Esophagus muscularis mucosa (tissue), 4 donors: ENCODE measurements around the gene CNOT6. TPM values are rescaled to one million over a fixed set of nuclear protein-coding genes. Genes with fewer than 3 reads are reported as not detected.

ENCODE experiments used
- DNase-seq: peaks from one replicate; pipeline ENCODE4 v3.0.0-alpha.2; 2017; ENCODE audit errors: extremely low spot score
- H3K27ac ChIP-seq, 4 donors: fragments of 200-600 bp; sonication (generic); replicated peaks in 1 of 4; 1 replicate in 3 of 4; 2 replicates in 1 of 4; pipeline ENCODE4 v1.5.1; 2016 to 2019; ENCODE audit warnings: mild to moderate bottlenecking in 1 of 4
- H3K27me3 ChIP-seq, 4 donors: fragments of 200-600 bp; sonication (generic); one replicate each; pipeline versions ENCODE4 v1.5.1 to v1.6.0; 2016 to 2019
- H3K36me3 ChIP-seq, 4 donors: fragments of 200-600 bp; sonication (generic); one replicate each; pipeline ENCODE4 v1.5.1; 2016 to 2019
- H3K4me1 ChIP-seq, 4 donors: fragments of 200-600 bp; sonication (generic); one replicate each; pipeline ENCODE4 v1.5.1; 2016 to 2019
- H3K4me3 ChIP-seq, 4 donors: fragments of 200-600 bp; sonication (generic); 1 replicate in 2 of 4; 2 replicates in 2 of 4; pipeline ENCODE4 v1.5.1; 2016 to 2019; ENCODE audit warnings: mild to moderate bottlenecking in 4 of 4, moderate library complexity in 1 of 4
- H3K9me3 ChIP-seq, 4 donors: fragments of 200-600 bp; sonication (generic); 1 replicate in 3 of 4; 2 replicates in 1 of 4; pipeline ENCODE4 v1.5.1; 2016 to 2019
- EP300 ChIP-seq: sonication (generic); formaldehyde crosslinking; IDR thresholded peaks from one replicate; pipeline ENCODE4 v1.6.1; 2017; ENCODE audit warnings: antibody characterized with exemption
- POLR2A ChIP-seq: fragments of 450-650 bp; IDR thresholded peaks from one replicate; pipeline ENCODE4 v1.6.1; 2017; ENCODE audit warnings: antibody characterized with exemption, moderate library complexity, mild to moderate bottlenecking, low read depth
- POLR2AphosphoS5 ChIP-seq, 2 donors: sonication (generic); formaldehyde crosslinking; IDR thresholded peaks; one replicate each; pipeline ENCODE4 v1.6.1; 2017; ENCODE audit warnings: antibody characterized with exemption in 2 of 2
- WGBS: methylation state at CpG from one replicate; pipeline ENCODE4 v1.1.5; 2018; 5-methylcytosine and 5-hydroxymethylcytosine counted together
- intact Hi-C: fragments of 100-400 bp; cut with DNase I; formaldehyde crosslinking; loops from one replicate; pipeline ENCODE4 v1.15.1; 2023
- total RNA-seq, 4 donors: library from RNA; depleted of rRNA; stranded (reverse); fragments of >200 nt; gene quantifications; one replicate each; pipeline versions ENCODE4 v1.1.0 to v1.2.1, GENCODE V29; 2016
- TF ChIP-seq, protein P1 (sequence below), 3 experiments: fragments of 200-600 bp in 2 of 3; fragments of 450-650 bp in 1 of 3; sonication (generic) in 2 of 3; IDR thresholded peaks; one replicate each; pipeline ENCODE4 v1.5.1; 2017 to 2019; ENCODE audit warnings: antibody characterized with exemption in 3 of 3, mild to moderate bottlenecking in 2 of 3, moderate library complexity in 1 of 3

Gene CNOT6
- total RNA-seq, 4 donors from 2014 or later = 17.7 to 26.4 (median 20.5) TPM

DNA sequence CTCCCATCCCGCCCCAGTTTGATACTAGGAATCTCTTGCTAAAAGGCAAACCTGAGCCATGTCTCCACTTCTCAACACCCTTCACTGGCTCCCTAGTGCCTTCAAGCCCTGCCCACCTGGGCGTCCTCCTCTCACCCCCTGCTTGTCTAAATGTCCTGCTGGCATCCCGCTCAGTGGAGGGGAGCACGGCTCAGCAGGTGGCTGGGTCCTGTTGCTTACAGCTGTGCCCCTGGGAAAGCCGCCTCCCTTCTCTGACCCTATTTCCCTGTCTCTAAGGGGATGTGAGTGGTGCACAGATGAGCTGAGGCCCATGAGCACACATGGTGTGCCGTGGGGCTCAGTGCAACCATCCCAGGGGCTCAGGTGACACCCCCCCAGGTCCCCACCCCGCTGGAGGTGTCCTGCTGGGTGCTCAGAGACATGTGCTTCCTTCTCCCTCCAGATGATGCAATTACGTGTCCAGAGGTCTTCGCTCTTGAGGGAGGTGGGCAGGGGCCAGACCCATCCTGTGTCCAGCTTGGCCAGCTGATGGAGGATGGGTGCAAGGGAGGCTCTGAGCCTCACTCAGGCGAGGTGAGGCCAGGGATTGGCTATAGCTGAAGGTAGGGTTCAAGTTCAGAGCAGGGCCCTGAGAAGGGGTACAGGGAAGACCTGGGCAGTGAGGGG, 131.1 kb downstream of the CNOT6 start:
- no peak overlapping the region for H3K27ac ChIP-seq
- H3K36me3 ChIP-seq = peaks cover 0 to 15% (median 2%) of the 10 kb centered on the region in 4 donors
- no peak overlapping the region for H3K4me3 ChIP-seq
- intact Hi-C loops = no loop called here
- WGBS = 89% methylated on average over 8 of the region's 10 CpGs
- peaks cover 0 to 33% (median 0%) of the 10 kb centered on the region in 4 donors for H3K27me3 ChIP-seq
- DNase-seq = no peak
- peaks cover 0 to 5% (median 2%) of the 10 kb centered on the region in 4 donors for H3K4me1 ChIP-seq
- H3K9me3 ChIP-seq = no peaks in the 10 kb centered on the region
- TF ChIP-seq EP300 (no peak), POLR2AphosphoS5 (IDR thresholded peaks at IDR 0.05) (no peak), POLR2A (no peak)
- TF ChIP-seq, protein P1, sequence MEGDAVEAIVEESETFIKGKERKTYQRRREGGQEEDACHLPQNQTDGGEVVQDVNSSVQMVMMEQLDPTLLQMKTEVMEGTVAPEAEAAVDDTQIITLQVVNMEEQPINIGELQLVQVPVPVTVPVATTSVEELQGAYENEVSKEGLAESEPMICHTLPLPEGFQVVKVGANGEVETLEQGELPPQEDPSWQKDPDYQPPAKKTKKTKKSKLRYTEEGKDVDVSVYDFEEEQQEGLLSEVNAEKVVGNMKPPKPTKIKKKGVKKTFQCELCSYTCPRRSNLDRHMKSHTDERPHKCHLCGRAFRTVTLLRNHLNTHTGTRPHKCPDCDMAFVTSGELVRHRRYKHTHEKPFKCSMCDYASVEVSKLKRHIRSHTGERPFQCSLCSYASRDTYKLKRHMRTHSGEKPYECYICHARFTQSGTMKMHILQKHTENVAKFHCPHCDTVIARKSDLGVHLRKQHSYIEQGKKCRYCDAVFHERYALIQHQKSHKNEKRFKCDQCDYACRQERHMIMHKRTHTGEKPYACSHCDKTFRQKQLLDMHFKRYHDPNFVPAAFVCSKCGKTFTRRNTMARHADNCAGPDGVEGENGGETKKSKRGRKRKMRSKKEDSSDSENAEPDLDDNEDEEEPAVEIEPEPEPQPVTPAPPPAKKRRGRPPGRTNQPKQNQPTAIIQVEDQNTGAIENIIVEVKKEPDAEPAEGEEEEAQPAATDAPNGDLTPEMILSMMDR (IDR thresholded peaks at IDR 0.05) = no peak

DNA sequence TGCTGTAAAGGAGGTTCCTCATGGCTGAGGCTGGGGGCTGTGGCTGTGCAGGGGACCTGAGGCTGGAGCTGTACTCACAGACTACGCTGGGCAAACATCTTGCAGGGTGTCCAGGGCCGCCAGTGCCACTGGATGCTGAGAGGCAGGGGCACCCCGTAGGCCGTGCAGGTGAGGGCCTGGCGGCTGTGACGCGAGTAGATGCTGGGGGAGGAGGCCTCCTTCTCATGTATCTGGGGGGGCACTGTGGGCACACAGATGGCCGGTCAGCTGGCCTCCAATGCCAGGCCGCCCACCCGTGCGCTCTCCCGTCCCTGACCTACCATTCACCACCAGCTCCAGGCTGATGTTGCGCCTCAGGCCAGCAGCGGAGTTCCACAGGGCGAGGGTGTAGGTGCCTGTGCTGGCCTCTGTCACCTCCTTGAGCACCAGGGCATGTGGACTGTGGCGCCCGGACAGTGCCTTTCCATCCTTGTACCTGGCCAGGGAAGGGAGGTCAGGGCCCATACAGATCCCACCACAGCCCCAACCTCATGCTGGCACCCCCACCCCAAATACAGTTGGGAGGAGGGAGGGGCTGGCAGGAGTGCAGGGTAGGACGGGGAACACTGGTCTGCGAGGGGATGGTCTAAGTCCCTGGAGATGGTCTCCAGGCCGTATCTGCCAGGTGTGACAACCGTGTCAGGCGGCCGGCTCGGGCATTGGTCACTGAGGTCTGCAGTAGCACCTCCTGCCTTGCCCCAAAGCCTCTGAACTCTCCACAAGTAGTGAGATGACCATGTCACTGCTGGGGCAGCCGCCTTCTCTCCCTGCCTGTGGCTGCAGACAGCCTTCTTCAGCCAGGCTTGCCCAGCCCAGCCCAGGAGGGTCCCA, 131.8 kb downstream of the CNOT6 start:
- Histone ChIP-seq H3K36me3 (peaks cover 0 to 7% (median 2%) of the 10 kb centered on the region in 4 donors), H3K27ac (no peak overlapping the region), H3K27me3 (peaks cover 0 to 33% (median 0%) of the 10 kb centered on the region in 4 donors), H3K4me1 (peaks cover 0 to 5% (median 2%) of the 10 kb centered on the region in 4 donors), H3K9me3 (no peaks in the 10 kb centered on the region), H3K4me3 (no peak overlapping the region)
- TF ChIP-seq EP300 = no peak
- no peak for TF ChIP-seq POLR2AphosphoS5 (IDR thresholded peaks at IDR 0.05)
- TF ChIP-seq, protein P1 (IDR thresholded peaks at IDR 0.05) = no peak
- no peak for TF ChIP-seq POLR2A
- intact Hi-C loops = no loop called here
- WGBS = 91% methylated on average over 24 of the region's 25 CpGs
- DNase-seq = no peak

DNA sequence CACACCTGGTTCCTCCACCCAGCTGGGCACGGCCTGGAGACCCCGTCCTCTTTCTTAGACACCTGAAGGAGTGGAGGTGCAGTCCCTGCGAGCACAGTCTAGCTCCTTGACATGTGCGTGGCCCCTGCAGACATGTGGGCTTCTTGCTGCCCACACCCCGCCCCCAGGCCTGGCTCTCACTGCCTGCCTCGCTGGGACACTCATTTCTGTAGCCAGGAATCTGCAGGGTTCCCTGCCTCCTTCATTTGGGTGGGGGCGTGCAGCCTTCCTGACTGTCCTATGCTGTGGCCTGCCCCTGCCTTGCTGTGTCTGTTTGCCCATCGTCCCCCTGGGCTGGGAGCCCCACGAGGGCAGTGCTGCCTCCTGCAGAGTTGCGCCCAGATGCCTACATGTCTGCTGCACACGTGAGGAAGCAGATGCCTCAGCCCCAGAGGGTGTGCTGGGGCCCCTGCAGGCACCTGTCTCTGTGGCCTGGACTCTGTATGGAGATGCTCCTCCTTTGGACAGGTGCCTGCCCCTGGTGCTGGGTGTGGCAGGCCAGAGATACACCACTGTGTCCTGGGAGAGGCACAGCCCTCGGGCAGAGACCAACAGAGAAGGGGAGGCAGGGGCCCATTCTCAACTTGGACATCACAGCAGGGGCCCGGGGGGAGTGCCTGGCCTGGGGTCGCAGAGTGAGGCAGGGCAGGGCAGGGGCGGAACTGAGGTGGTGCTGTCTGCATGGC, 132.6 kb downstream of the CNOT6 start:
- TF ChIP-seq EP300 = no peak
- no peak for TF ChIP-seq POLR2AphosphoS5 (IDR thresholded peaks at IDR 0.05)
- TF ChIP-seq, protein P1 (IDR thresholded peaks at IDR 0.05) = no peak
- no peak for TF ChIP-seq POLR2A
- intact Hi-C loops = no loop called here
- peaks cover 0 to 5% (median 2%) of the 10 kb centered on the region in 4 donors for H3K4me1 ChIP-seq
- peaks cover 0 to 33% (median 0%) of the 10 kb centered on the region in 4 donors for H3K27me3 ChIP-seq
- peaks cover 0 to 3% (median 0%) of the 10 kb centered on the region in 4 donors for H3K36me3 ChIP-seq
- no peaks in the 10 kb centered on the region for H3K9me3 ChIP-seq
- H3K27ac ChIP-seq = no peak overlapping the region
- H3K4me3 ChIP-seq = no peak overlapping the region
- WGBS = 80% methylated on average over 9 of the region's 15 CpGs
- no peak for DNase-seq

DNA sequence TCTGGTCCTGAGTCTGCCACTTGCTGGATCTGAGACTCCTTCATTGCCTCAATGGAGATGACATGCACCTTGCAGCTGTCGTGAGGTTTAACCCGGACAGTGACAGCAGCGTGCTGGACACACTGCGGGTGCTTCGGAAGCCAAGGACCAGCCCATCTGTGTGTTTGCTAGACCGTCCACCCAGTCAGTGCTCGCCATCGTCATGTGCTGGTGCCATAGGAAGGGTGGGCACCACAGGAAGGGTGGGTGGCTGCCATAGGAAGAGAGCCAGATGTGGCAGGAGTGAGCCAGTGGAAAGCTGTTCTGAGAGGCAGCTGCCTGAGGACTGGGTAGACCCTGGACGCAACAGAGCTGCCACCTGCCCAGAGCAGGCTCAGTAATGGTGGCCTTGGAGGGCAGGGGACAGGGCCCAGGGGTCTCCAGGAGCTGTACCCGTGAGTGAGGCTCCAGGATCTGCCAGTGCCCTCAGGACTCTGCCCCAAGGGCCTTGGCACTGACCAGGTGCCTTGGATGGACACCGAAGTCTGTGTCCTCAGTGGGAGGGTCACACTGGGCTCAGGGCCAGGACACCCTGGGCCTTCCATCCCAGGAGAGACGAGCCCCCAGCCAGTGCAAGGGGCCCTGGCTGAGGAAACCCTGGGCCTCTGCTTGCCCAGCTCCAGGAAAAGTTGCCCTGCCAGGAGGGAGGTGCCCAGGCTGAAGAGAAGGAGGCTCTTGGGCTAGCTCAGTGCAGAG, 133.4 kb downstream of the CNOT6 start:
- intact Hi-C loops = no loop called here
- no peak for DNase-seq

More for the DNA sequence above, 133.4 kb downstream of the CNOT6 start:
- H3K27ac ChIP-seq = no peak overlapping the region
- H3K4me3 ChIP-seq = no peak overlapping the region
- H3K9me3 ChIP-seq = no peaks in the 10 kb centered on the region
- H3K36me3 ChIP-seq = peaks cover 0 to 3% (median 0%) of the 10 kb centered on the region in 4 donors
- no peak for TF ChIP-seq POLR2AphosphoS5 (IDR thresholded peaks at IDR 0.05)
- no peak for TF ChIP-seq POLR2A
- TF ChIP-seq, protein P1 (IDR thresholded peaks at IDR 0.05) = no peak
- no peak for TF ChIP-seq EP300
- WGBS = 92% methylated on average over 5 of the region's 12 CpGs
- H3K27me3 ChIP-seq = peaks cover 0 to 40% (median 0%) of the 10 kb centered on the region in 4 donors
- peaks cover 0 to 5% (median 2%) of the 10 kb centered on the region in 4 donors for H3K4me1 ChIP-seq
